Measurements from ENCODE around the gene SAPCD2. TPM values are rescaled to one million over a fixed set of nuclear protein-coding genes. Genes with fewer than 3 reads are reported as not detected.

The SAPCD2 gene
- total and polyA plus RNA-seq, 2 of the 8 experiments (the other 6 are each of a cell fraction or from before 2014, with no cell fraction given): 12.7 to 32.1 TPM

- H3K4me1 ChIP-seq (replicated peaks in 1 of 4; ENCODE audit: control insufficient read depth in 3 of 4, insufficient read depth in 4 of 4, low read length in 3 of 4): no peaks in the 10 kb centered on the region
- no peaks in the 10 kb centered on the region for H3K27me3 ChIP-seq (replicated peaks in 1 of 4; ENCODE audit: control insufficient read depth in 3 of 4, extremely low read depth in 1 of 4, insufficient read depth in 3 of 4, low read length in 3 of 4)
- no peak overlapping the region for H3K4ac ChIP-seq (replicated peaks; ENCODE audit: insufficient read length, low read depth, low read length)
- WGBS, 2 experiments (ENCODE audit: extremely low coverage in 1 of 2, insufficient coverage in 1 of 2, insufficient read length in 1 of 2, insufficient replicate concordance in 2 of 2, low coverage in 1 of 2, low lambda C conversion rate in 2 of 2, missing lambda C conversion rate in 1 of 2): 92% methylated on average over 20 of the region's 31 CpGs; no CpG with 5 or more reads in 1 of the 2 experiments
- POLR2A ChIA-PET (ENCODE audit: partially characterized antibody): interaction anchor here (1.1 kb wide), 1 partner anchor 11 kb away, joined by 3 read pairs; no protein-coding TSS in a partner anchor
- peaks cover 0 to 2% of the 10 kb centered on the region in 2 experiments for H4K20me1 ChIP-seq (replicated peaks in 1 of 2; ENCODE audit: control insufficient read depth in 1 of 2, insufficient read depth in 2 of 2, low read length in 2 of 2)
- H2BK12ac ChIP-seq (ENCODE audit: low read depth, low read length): no peak overlapping the region
- H3K4me3 ChIP-seq (ENCODE audit: extremely low read depth in 1 of 4, insufficient read depth in 2 of 4, low read depth in 3 of 4, low read length in 4 of 4): no peak overlapping the region
- no peak overlapping the region for H4K5ac ChIP-seq (ENCODE audit: insufficient read length, low read depth, low read length)
- H2BK20ac ChIP-seq (ENCODE audit: low read length): no peak overlapping the region
- no peak for DNase-seq (ENCODE audit: low read depth in 1 of 2, low spot score in 2 of 2)
- H2BK15ac ChIP-seq (ENCODE audit: low read length): no peak overlapping the region
- no peak overlapping the region for H3K14ac ChIP-seq (ENCODE audit: insufficient read length)
- peaks cover 20 to 24% of the 10 kb centered on the region in 2 experiments for H3K9me3 ChIP-seq (ENCODE audit: insufficient read depth in 2 of 2, low read depth in 1 of 2, low read length in 1 of 2)
- no peak overlapping the region for H2AFZ ChIP-seq (ENCODE audit: low read length)
- no peaks in the 10 kb centered on the region for H3K23me2 ChIP-seq (ENCODE audit: low read depth, low read length)
- no peak overlapping the region; the same call in 1 of the 2 replicates for H2BK5ac ChIP-seq (ENCODE audit: low read depth, low read length)
- no peak overlapping the region for H3K27ac ChIP-seq (ENCODE audit: low read depth, low read length)
- H3K79me2 ChIP-seq (ENCODE audit: control insufficient read depth in 1 of 2, insufficient read depth in 2 of 2, low read length in 2 of 2): no peaks in the 10 kb centered on the region
- H2AK5ac ChIP-seq (ENCODE audit: low read depth, low read length): no peak overlapping the region
- FAIRE-seq: no peak
- H3K79me1 ChIP-seq (ENCODE audit: low read depth, low read length): peaks cover 2% of the 10 kb centered on the region
- no peak overlapping the region for H2BK120ac ChIP-seq (replicated peaks; ENCODE audit: low read depth, low read length)
- H3K4me2 ChIP-seq (ENCODE audit: insufficient read depth in 1 of 2, low read depth in 2 of 2, low read length in 2 of 2): no peak overlapping the region
- no peak overlapping the region for H3K23ac ChIP-seq (ENCODE audit: insufficient read length)
- H3K56ac ChIP-seq (replicated peaks; ENCODE audit: insufficient read length, low read depth, low read length): no peak overlapping the region
- no peak overlapping the region for H3K18ac ChIP-seq (ENCODE audit: extremely low read depth, low read length)
- H3K9ac ChIP-seq (replicated peaks in 1 of 4; ENCODE audit: extremely low read depth in 1 of 4, low read depth in 3 of 4, low read length in 3 of 4): no peak overlapping the region
- CTCF ChIA-PET (ENCODE audit: partially characterized antibody): interaction anchor here (0.5 to 2.7 kb wide), 14 partner anchors 9 to 130 kb away, joined by 3 to 9 read pairs (median 4); partner anchors contain the start of gene RNF208
- H4K91ac ChIP-seq (replicated peaks; ENCODE audit: insufficient read length, low read length): no peak overlapping the region
- no peak overlapping the region for H4K8ac ChIP-seq (ENCODE audit: extremely low read depth, insufficient read depth, low read length)
- H3K36me3 ChIP-seq (ENCODE audit: control insufficient read depth in 2 of 4, insufficient read depth in 4 of 4, low read length in 3 of 4): peaks cover 19 to 34% (median 31%) of the 10 kb centered on the region in 4 experiments; a peak in 7 of 8 replicates
- TF ChIP-seq RBBP5 (IDR thresholded peaks at IDR 0.05; ENCODE audit: borderline replicate concordance, low read depth, low read length) (no peak), KDM4A (IDR thresholded peaks at IDR 0.05; ENCODE audit: low read depth, low read length, severe bottlenecking) (no peak), TBP (IDR thresholded peaks at IDR 0.05; ENCODE audit: low read depth, low read length) (no peak), BRCA1 (IDR thresholded peaks at IDR 0.05; ENCODE audit: low read depth, low read length) (no peak), SP2 (IDR thresholded peaks at IDR 0.05; ENCODE audit: low read length) (no peak), RNF2 (IDR thresholded peaks at IDR 0.05; ENCODE audit: borderline replicate concordance, low read depth, low read length, missing control alignments, poor library complexity, severe bottlenecking) (no peak), CHD1 (IDR thresholded peaks at IDR 0.05; ENCODE audit: low read depth, low read length) (no peak), JUN (IDR thresholded peaks at IDR 0.05; ENCODE audit: low read depth, low read length) (no peak), ATF2 (IDR thresholded peaks at IDR 0.05; ENCODE audit: low read length) (no peak), POLR2A (IDR thresholded peaks at IDR 0.05; ENCODE audit: control extremely low read depth in 1 of 2, low read depth in 2 of 2, low read length in 2 of 2) (no peak), MAFK (IDR thresholded peaks at IDR 0.05; ENCODE audit: low read depth, low read length) (no peak)
These were observed 35.7 kb upstream of the SAPCD2 start for GRCh38 chr9:137105814-137106661.
